CD4-positive, alpha-beta T cell treated with Interleukin-21 for 1 hour (primary cell): Measurements from ENCODE around the gene CSTF3.
"Not testable (repeated sequence)": the region's sequence is repeated elsewhere in the genome, so short reads cannot be mapped to it uniquely, and the experiment has no call there.

ENCODE experiments used
- DNase-seq: peaks from one replicate; pipeline ENCODE4 v3.0.0-alpha.2; 2020

The CSTF3 gene

DNA sequence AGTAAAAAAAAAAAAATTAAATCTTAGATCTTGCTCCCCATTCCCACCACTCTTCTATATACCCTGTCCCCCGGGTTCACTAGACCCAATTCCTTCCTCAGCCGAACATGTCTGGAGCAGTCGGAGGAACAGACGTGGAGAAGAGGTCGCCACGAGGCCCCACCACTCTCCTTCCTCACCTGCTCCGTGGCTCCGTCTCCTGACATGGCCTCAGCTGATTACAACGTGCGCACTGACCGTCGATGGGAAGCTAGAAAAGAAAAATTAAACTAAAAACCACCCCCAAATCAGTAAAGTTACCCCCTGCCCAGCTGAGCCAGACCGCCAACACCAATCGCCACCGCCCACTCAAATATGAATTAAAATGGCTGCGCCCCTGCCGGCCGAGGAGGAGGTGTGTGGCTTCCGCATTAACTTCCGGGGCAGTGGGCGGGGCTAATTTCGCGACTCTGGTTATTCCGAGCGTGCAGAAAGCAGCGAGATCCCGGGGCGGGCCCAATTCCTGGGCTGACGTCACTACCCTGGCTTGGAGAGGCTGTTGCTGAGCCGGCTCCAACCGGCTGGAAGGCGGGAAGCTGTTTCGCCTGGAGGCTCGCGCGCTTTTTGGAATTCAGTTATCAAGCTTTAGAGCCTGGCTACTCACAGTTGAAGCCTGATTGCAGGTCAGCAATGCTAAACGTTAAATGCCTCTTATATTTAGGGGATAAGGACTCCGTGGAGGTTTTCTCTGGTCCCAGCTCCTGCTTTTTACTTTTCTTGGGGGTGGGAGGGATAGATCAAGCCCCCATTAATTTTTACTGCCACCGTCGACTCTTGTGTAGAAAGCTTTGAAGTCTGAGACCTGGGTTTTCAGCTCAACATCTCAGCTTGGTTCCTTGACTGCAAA is at the start of gene CSTF3:
TSS of gene CSTF3 (minus strand) at position 361 of the 886 bp plus-strand sequence. CDS start at position 206, 155 bp downstream.
- peak; percentile 94 for DNase-seq

DNA sequence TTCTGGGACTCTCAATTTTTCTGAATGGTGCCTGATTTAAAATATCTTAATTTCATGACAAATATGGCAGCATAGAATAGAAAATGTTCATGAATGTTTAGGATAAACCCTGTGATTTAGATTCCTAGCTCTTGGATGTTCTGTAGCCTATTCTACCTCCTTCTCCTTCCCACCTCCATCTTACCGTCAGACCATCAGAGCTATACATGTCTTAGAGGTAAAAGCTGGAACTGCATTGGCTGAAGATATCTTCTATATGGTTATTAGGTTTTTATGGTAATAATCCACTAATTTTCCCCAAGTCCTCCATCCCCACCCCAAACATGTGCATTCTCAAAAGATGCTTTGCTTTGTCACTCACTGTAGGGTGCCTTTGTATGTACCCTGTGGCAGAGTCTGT is 46.9 kb upstream of the CSTF3 start:
- no peak for DNase-seq

DNA sequence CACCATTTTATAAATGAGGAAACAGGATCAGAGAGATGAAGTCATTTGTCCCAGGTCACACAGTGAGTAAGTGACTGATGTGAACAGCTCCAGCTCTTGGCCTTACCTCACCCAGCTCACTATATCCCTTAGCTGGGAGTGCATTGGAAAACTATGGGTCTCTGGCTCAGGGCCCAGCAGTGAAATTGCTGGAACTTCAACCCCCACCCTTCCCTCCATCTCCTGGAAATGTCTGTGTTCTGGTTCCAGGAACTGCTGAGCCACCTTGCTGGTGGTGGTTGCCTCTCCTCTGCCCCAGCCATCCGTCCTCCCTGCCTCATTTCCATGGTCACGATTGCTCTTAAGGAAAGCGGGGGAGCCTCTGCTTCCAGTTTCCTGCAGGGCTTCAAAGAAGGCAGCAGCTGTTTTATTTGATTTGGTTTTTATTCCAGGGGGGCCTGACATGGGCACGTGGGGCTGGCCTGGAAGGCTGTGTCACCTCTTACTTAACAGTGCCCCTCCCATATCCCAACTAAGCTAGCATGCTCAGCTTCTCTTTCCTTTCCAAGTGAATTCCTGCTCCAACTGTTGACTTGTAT is 46.2 kb upstream of the CSTF3 start:
- DNase-seq = no peak

DNA sequence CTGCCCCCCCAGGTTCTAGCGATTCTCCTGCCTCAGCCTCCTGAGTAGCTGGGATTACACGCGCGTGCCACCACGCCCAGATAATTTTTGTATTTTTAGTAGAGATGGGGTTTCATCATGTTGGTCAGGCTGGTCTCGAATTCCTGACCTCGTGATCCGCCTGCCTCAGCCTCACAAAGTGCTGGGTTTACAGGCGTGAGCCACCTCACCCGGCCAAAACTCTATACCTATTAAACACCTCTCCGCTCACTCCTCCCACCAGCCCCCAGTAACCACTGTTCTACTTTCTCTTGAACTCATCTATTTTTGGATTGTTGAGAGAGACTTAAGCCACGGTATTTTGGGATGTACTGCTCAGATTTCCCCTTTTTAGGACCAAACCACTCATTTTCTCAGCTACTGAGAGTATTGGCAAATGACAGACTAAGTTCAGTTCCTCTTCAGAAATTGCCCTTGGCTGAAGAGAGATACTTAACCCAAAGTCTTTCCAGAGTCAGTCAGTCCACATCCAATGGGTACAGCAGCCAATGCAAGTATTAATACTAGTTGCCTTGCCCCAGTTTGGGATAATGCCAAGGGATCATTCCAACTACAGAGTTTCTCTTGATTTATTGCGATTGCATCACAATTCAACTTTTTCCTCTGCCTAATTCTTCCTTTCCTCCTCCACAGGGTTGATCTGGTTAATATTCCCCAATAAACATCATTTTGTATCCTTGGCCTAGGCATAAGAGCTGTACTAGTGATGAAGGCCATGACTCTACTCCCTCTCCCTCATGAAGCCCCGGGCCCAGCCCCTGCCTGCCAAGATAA is 36.8 kb upstream of the CSTF3 start:
- no peak for DNase-seq

DNA sequence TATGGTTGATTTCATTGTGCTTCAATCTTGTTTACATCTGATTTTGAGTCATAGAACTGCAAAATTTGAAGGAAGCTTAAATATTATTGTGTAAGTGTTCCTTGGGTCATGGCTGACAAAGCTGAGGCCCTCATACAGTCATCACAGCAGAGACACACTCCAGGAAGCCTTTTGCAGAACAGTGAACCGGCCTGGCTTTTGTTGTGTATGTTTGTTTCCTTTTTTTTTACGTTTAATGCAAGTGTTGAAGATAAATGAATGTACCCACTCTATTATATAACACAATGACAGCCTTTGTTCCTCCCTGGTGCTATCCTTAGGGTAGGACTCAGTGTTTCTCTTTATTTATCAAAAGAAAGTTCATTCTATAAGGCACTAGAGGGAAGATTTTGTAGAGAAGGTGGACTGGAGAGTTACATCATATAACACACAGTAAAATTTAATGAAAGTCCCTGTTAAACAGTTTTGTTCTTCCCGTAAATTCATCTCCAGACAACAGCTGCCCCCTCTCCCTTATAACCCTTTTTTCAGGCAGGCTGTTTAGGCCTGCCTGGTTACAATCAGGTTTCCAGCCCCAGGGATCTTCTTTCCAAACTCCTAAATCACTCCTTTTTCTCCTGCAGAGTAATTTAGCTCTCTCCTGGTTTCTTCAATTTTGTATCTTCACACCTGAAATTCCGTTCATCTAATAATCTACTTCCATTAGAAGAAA is 34.3 kb upstream of the CSTF3 start:
- peak; percentile 10 for DNase-seq

DNA sequence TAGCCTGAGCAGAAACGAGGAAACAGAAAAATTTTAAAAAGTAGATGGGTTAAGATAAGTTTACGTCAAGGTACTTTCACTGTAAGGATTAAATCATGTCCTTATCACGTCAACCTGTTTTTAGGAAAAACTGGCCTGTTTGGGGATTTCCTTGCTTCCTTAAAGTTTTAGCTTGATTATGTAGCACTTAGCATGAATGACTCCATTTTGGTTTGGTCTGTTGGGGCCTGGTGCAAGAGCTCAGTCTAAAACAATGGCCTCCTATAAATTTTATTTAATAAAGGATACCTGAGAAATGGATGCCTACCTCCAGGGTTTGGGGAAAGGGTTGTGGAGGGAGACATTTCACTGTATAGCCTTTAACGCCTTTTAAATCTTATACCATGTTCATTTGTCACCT is 33.2 kb upstream of the CSTF3 start:
- DNase-seq = no peak

DNA sequence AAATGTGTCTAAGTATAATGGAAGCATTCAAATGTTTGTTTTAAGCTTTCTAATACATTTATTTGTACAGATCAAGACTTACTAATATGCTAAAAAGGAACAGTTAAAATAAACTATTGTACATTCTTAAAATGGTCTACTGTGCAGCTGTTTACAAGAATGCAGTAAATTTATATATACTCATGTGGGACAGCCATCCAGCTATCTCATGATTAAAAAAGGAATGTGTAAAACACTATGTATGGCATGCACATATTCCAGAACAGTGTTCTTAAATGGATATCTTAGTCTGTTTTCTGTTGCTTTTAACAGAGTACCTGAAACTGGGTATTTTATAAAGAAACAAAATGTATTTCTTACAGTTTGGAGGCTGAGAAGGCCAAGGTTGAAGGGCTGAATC is 30.2 kb upstream of the CSTF3 start:
- DNase-seq = no peak

DNA sequence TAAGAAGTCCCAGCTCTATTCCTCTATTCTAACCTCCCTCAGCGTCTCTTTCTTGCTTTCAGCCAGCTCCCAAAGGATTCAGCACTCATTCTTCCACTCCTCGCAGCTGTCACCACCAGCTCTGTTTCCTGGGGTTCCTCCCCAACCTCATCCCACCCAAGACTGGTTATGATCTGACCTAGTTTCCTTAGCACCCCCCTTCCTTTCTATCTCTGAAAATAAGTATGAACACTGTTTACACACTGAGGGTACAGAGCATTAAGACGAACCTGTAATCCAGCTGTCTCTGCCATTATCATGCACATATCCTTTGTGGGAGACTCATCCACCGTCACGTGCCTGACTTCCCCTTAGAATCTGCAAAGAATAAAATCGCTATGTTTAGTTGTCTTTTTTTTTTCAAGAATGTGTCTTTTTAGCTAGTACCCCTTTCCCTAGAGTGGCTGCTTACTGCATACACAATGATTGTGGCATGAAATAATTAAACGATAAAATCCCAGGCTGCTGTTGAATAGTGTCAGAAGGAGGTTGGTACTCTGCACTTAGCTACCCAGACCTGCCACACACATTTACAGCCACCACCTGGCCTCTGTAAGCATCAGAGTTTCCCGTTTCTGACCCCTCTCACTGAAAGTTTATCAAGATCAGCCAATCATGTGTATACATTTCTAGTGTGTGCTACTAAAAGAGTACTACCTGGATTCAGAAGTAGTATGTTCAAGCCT is 26.9 kb upstream of the CSTF3 start:
- DNase-seq = no peak

DNA sequence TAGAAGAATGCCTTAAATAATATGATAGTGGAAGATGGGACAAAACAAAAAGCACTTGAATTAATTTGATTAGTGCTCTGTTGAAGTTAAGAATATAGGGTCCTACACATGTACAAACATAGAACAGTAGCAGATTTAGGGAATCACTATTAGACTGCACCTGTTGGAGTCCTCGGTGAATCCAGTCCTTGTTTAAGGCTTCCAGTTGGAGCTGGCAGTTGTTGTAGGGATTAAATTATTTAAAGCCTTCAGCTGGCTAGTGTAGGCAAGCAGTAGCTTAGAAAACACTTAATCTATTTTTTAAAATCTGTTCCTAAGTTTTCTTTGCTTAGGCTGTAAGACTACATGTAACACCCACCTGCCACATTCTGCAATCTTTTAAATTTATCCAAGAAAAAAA is 24.5 kb upstream of the CSTF3 start:
- DNase-seq = no peak

DNA sequence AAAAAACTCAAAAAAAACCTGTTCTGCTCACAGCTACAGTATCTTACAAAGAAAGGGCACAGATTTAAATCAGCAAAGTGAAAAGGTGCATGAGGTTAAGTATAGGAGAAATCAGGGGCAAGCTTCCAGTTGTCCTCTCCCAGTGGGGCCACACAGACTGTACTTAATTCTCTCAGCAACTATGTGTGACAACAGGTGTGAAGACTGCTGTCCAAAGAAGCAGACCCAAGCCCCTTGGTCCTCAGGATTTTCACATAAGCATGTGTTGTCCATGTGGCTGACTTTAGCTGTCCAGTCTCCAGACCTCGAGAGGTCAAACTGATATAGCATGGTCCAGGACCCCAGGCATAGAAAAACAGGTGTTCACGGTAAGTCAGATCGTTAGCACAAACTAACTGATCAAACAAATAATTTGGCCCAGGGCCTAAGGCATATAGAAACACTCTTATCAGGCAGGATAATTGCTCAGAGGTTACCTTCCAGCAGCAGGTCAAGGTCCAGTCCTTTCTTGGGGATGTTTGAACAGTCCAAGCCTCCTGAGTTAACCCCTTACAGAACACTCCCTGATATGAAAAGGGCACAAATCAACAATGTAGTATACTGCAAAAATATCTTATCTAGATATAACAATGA is 21.1 kb upstream of the CSTF3 start:
- no peak for DNase-seq

DNA sequence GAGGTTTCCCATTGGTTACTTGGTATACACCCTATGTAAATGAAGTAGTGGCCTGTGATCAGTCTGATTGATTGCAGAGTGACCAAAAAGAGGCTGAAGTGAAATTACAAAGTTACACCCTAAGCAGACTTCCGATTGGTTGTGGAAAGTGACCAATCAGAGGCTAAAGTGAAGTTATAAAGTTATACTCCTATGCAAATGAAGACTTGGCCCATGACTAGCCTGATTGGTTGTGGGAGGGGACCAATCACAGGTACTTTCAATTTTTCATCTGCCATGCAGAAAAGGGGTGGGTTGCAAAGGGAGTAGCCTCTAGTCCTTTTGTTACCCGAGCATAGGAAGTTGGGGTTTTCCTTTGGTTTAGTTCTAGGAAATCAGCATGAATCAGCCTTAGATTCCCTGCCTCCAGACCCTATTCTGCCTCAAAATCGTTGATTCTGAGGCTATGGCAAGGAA is 18.1 kb upstream of the CSTF3 start:
- DNase-seq = peak; percentile 21

DNA sequence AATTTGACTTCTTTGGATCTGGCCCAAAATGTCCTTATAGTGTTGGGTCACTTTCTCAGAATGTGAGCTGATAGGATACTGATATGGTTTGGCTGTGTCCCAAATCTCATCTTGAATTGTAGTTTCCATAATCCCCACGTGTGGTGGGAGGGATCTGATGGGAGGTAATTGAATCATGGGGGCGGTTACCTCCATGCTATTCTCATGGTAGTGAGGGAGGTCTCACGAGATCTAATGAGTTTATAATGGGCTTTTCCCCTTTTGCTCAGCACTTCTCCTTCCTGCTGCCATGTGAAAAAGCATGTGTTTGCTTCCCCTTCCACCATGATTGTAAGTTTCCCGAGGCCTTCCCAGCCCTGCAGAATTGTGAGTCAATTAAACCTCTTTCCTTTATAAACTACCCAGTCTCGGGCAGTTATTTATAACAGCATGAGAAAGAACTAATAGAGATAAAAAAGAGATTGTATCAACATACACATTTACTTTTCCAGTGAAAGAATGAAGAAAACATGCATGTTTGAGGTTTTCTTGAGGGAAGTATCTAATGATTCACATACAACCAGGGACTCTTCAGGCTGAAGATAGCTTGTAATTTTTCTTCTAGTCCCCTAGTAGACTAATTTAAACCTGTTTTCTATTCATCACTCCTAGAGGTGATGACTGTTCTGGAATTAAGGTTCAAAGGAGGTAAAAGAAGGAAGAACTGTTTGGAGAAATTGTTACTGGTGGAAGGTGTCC is 17.3 kb upstream of the CSTF3 start:
- DNase-seq = no peak

DNA sequence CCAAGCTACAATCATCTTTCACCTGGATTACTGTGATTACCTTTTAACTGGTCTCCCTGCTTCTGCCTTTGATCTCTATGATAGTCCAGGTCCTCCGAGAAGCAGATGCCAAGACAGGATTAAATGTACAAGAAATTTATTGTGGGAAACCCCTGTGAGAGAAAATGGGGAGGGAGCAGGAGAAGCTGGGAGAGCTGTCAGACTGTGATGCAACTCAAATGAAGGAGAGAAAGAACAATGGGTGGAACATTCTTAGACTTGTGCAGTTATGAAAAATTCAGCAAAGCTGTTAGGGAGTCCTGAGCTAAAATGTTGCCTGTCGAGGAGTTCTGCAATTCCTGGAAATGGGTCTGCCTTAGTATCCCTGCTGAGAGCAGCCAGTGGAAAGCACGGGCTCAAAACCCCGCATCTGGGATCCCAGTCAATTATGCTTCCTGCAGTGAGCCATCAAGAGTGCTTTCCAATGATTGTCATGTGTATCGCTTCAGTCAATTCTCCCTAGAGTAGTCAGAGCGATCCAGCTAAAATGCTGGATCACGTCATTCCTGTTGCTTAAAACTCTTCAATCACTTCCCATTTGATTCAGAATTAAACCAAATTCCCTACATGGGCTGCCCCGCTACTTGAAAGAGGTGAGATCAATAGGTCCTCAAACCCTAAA is 16.5 kb upstream of the CSTF3 start:
- no peak for DNase-seq

DNA sequence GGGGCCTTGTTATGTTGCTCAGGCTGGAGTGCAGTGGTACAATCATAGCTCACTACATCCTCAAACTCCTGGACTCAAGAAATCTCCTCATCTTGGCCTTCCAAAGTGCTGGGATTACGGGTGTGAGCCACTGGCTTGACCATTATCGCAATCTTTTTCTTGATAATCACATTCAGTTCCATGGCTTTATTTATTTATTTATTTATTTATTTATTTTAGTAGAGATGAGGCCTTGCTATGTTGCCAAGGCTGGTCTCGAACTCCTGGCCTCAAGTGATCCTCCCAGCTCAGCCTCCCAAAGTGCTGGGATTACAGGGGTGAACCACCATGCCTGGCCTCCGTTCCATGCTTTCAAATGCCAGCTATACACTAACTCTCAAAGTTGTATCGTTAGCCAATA is 15.5 kb upstream of the CSTF3 start:
- DNase-seq = not testable (repeated sequence)

DNA sequence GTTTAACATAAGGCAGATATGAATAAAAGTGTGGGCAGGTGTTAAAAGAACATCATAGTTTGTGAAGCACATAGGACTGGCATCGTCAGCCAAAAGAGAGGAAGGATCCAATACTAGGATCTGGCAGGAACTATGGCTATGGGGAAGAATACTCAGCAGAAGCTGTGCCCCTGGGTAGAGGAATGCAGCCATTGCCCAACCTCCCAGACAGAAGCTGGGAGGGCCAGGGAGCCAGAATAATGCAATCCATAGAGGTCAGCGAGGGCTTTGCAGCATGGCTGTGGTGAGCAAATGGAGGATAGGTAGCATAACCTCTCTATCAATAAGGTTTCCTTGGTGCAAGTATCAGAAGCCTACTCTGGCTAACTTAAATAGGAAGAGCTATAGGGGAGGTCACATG is 11.7 kb upstream of the CSTF3 start:
- no peak for DNase-seq

DNA sequence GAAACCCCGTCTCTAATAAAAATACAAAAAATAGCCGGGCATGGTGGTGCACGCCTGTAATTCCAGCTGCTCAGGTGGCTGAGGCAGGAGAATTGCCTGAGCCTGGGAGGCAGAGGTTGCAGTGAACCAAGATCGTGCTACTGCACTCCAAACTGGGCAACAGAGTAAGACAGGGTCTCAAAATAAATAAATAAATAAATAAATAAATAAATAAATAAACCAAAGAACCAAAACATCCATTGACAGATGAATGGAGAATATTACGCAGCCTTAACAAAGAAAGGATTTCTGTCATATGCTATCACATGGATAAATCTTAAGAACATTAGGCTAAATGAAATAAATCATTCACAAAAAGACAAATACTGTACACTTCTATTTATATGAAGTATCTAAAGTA is 11.1 kb upstream of the CSTF3 start:
- DNase-seq = no peak

DNA sequence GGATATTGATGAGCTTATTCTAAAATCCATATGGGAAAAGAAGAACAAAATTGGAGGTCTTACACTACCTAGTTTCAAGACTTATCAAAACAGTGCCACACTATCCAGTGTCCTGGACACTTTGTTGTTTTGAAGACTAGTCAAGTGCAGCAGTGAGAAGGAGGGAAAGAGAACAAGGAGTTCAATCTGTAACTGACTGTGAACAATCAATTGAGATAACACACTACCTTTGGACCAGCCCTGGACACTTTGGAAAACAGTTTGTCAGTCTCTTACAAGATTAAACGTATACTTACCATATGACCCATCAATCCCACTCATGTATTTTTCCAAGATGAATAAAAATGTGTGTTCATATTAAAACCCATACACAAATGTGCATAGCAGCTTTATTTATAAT is 10.0 kb upstream of the CSTF3 start:
- DNase-seq = no peak

DNA sequence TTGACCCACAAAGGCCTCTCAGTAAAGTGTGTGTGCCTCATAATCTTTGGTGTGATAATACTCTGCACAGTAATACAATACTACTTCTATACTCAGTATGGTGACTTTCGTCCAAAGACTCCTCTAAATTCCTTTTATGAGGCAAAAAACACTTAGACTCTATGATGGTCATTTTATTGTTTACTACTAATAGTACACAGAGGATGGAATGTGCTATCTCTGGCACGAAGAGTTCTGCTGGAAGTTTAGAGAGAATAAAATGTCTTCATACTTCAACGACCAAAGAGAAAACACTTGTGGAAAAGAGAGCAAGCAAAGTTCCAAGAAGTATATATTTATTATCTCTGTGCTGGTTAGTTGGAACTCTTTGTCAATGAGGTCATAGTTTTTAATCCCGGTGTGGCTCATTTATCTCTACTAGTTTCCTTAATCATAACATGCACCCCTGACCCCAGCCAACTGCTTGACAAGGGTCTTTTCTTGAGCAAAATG is 7.5 kb upstream of the CSTF3 start:
- no peak for DNase-seq

DNA sequence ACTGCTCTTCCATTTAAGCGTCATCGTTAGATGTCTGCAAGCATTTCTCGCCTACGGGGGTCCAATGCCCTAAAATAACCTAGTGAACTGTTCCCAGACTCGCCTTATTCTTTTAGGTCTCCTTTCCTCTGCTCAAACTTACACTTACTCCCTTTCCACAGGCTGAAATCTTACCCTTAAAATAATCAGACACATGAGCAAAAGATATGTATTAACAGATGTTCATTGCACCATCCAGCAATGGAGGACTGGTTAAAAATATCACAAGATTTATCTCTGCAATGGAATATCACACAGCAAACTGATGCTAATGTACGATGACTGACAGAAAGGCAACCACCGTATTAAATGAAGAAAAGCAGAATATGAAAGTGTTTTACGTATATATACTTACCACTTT is 1.6 kb upstream of the CSTF3 start:
- DNase-seq = no peak

DNA sequence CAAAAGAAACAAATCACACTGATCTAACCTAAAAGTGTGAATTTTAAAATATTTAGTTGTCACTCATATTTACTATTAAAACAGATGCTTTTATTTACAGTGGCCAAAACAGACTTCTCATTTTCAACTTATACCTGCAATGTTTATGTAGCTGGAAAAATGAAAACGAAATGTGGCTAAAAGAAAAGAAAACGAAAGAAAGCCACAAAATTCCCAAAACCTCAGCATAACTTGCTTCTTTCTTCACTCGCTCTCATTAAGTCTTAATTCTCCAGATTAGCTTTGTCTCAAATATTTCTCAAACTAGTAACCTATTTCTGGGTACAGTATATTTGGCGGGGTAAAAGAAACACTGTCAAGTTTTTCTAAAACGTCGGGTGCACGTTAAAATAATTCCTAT is 693 bp downstream of the CSTF3 start:
- DNase-seq = no peak
